D721Med (cell line): ENCODE measurements around the gene C6orf52.

ENCODE experiments used
- DNase-seq: peaks from one replicate; pipeline ENCODE4 v3.0.0; 2011; ENCODE audit warnings: low spot score; ENCODE audit not compliant: insufficient read length
- FAIRE-seq: peaks from 2 replicates; lab custom pipeline; 2011; peaks lifted over from hg19 to GRCh38; lab: Jason Lieb, UNC
- TF ChIP-seq, protein P1 (sequence below): IDR thresholded peaks from 2 replicates; pipeline ENCODE4 v1.5.1; 2012; ENCODE audit warnings: mild to moderate bottlenecking, control low read depth; ENCODE audit not compliant: insufficient read depth; ENCODE audit errors: missing control alignments

C6orf52 gene

DNA sequence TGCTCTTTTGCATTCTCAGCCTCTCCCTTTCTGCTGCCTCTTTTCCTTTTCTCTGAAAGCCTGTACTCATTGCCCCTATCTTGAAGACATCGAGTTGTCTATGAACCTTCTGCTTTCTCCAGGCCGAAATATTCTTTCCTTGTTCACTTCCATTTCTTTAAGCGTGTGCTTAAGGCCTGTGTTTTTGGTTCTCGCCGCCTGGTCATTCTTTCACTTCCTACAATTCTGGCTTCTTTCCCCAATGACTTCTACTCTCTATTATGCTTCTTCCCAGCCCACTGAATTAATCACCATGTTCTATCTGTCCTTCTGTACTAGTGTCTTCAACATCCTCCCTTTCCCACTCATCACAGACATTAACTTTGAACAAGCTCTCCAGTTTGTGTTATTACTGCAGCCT, 69.6 kb downstream of the C6orf52 start:
- FAIRE-seq: no peak
- TF ChIP-seq, protein P1, sequence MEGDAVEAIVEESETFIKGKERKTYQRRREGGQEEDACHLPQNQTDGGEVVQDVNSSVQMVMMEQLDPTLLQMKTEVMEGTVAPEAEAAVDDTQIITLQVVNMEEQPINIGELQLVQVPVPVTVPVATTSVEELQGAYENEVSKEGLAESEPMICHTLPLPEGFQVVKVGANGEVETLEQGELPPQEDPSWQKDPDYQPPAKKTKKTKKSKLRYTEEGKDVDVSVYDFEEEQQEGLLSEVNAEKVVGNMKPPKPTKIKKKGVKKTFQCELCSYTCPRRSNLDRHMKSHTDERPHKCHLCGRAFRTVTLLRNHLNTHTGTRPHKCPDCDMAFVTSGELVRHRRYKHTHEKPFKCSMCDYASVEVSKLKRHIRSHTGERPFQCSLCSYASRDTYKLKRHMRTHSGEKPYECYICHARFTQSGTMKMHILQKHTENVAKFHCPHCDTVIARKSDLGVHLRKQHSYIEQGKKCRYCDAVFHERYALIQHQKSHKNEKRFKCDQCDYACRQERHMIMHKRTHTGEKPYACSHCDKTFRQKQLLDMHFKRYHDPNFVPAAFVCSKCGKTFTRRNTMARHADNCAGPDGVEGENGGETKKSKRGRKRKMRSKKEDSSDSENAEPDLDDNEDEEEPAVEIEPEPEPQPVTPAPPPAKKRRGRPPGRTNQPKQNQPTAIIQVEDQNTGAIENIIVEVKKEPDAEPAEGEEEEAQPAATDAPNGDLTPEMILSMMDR: no peak
- DNase-seq: no peak

DNA sequence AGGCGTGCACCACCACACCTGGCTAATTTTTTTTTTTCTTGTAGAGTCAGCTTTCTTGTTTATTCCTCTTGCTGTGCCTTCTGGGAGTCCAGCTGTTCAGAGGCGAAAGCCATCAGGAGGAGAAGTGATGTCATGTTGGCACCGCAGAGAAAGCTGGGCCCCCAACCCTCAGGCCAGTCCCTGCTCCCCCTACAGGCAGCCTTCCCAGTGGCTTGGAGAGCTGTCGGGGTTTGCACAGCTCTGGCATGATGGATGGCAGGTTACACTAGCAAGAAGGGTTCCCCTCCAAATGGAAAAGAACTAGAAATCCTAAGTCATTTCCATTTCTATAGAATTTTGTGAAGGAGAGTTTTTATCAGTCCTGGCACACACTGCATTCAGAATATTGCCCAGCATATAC, 72.6 kb downstream of the C6orf52 start:
- TF ChIP-seq, protein P1: no peak
- no peak for FAIRE-seq
- DNase-seq: no peak
